ENCODE results near the gene MRPS11.

Gene MRPS11

GRCh38 chr15:88489321-88489720 is 21.8 kb downstream of the MRPS11 start:
- Histone ChIP-seq H3K9ac (ENCODE audit: low read length in 2 of 2) (no peak overlapping the region), H3K4me1 (ENCODE audit: control insufficient read depth, insufficient read depth, low read length) (no peaks in the 10 kb centered on the region), H3K27me3 (ENCODE audit: control insufficient read depth in 1 of 2, insufficient read depth in 2 of 2, low read length in 2 of 2) (no peaks in the 10 kb centered on the region), H3K9me3 (ENCODE audit: control insufficient read depth in 2 of 2, low read length in 2 of 2) (no peaks in the 10 kb centered on the region), H3K36me3 (ENCODE audit: control insufficient read depth in 2 of 2, insufficient read depth in 2 of 2, low read length in 2 of 2) (peaks cover 0 to 2% of the 10 kb centered on the region in 2 donors), H3K4me3 (ENCODE audit: low read length in 2 of 2) (no peak overlapping the region), H3K27ac (ENCODE audit: low read length) (no peak overlapping the region)

- H3K27me3 ChIP-seq (ENCODE audit: control insufficient read depth in 1 of 2, insufficient read depth in 2 of 2, low read length in 2 of 2), result no peaks in the 10 kb centered on the region
These were observed 22.5 kb downstream of the MRPS11 start for GRCh38 chr15:88490036-88490435.

DNA sequence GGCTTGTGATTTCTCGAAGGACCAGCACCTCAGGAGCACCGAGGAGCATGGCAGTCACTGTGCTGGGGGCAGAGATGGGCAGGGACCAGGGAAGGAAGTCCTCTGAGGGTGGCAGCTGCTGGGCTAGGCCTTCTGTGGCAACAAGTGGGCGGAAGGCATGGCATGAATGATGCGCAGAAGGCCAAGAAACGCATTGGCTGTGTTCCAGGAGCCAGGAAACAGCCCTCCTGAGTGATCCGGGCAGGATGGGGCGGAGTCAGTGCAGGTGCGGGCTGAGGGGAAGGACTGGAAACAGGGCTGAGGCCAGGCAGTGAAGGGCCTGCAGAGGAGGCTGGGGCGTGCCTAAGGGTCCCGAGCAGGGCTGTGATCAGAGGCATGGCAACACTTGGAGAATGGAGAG is 23.6 kb downstream of the MRPS11 start:
- Histone ChIP-seq H3K4me1 (ENCODE audit: control insufficient read depth, insufficient read depth, low read length) (no peaks in the 10 kb centered on the region), H3K27me3 (ENCODE audit: control insufficient read depth in 1 of 2, insufficient read depth in 2 of 2, low read length in 2 of 2) (no peaks in the 10 kb centered on the region), H3K4me3 (ENCODE audit: low read length in 2 of 2) (no peak overlapping the region), H3K36me3 (ENCODE audit: control insufficient read depth in 2 of 2, insufficient read depth in 2 of 2, low read length in 2 of 2) (peaks cover 0 to 13% of the 10 kb centered on the region in 2 donors), H3K27ac (ENCODE audit: low read length) (no peak overlapping the region), H3K9ac (ENCODE audit: low read length in 2 of 2) (no peak overlapping the region), H3K9me3 (ENCODE audit: control insufficient read depth in 2 of 2, low read length in 2 of 2) (no peaks in the 10 kb centered on the region)

More at GRCh38 chr15:88490036-88490435, 22.5 kb downstream of the MRPS11 start:
- Histone ChIP-seq H3K27ac (ENCODE audit: low read length) (no peak overlapping the region), H3K4me1 (ENCODE audit: control insufficient read depth, insufficient read depth, low read length) (no peaks in the 10 kb centered on the region), H3K4me3 (ENCODE audit: low read length in 2 of 2) (no peak overlapping the region), H3K36me3 (ENCODE audit: control insufficient read depth in 2 of 2, insufficient read depth in 2 of 2, low read length in 2 of 2) (peaks cover 0 to 5% of the 10 kb centered on the region in 2 donors), H3K9me3 (ENCODE audit: control insufficient read depth in 2 of 2, low read length in 2 of 2) (no peaks in the 10 kb centered on the region), H3K9ac (ENCODE audit: low read length in 2 of 2) (no peak overlapping the region)

GRCh38 chr15:88493844-88494243 is 26.3 kb downstream of the MRPS11 start:
- H3K36me3 ChIP-seq (ENCODE audit: control insufficient read depth in 2 of 2, insufficient read depth in 2 of 2, low read length in 2 of 2), result peaks cover 5 to 22% of the 10 kb centered on the region in 2 donors

DNA sequence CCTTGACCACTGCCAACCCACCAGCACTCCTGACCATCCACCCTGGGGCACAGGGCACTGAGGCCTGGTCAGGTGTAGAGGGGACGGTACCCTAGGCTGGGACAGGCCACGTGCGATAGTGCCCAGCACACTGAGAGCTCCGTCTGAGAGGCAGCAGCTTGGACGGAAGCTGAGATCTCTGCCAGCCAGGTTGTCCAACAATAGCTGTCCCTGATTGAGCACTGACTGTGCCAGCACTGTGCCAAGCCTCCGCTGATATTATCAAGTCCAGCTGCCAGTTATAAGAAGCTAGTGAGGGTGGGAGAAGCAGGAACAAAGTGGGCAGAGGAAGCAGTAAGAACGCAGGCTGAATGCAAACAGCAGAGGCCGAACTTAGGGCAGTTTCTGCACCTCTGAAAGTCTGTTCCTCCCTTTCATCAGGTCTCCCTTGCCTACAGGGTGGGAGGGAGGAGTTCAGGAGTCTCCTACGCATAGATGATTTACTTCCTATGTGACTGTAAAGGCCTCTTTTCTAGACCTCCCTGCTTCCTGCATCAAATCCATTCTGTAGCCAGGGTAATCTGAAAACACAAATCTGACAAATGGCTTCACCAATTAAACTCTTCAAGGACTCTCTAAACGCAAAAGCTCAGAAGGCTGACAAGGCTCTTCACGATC is 29.7 kb downstream of the MRPS11 start:
- Histone ChIP-seq H3K36me3 (ENCODE audit: control insufficient read depth in 2 of 2, insufficient read depth in 2 of 2, low read length in 2 of 2) (peaks cover 7 to 22% of the 10 kb centered on the region in 2 donors), H3K27me3 (ENCODE audit: control insufficient read depth in 1 of 2, insufficient read depth in 2 of 2, low read length in 2 of 2) (no peaks in the 10 kb centered on the region), H3K9me3 (ENCODE audit: control insufficient read depth in 2 of 2, low read length in 2 of 2) (no peaks in the 10 kb centered on the region), H3K9ac (ENCODE audit: low read length in 2 of 2) (no peak overlapping the region), H3K27ac (ENCODE audit: low read length) (no peak overlapping the region), H3K4me1 (ENCODE audit: control insufficient read depth, insufficient read depth, low read length) (no peaks in the 10 kb centered on the region), H3K4me3 (ENCODE audit: low read length in 2 of 2) (no peak overlapping the region)

More at GRCh38 chr15:88493844-88494243, 26.3 kb downstream of the MRPS11 start:
- H3K9me3 ChIP-seq (ENCODE audit: control insufficient read depth in 2 of 2, low read length in 2 of 2), result no peaks in the 10 kb centered on the region
- no peaks in the 10 kb centered on the region for H3K27me3 ChIP-seq (ENCODE audit: control insufficient read depth in 1 of 2, insufficient read depth in 2 of 2, low read length in 2 of 2)
- no peaks in the 10 kb centered on the region for H3K4me1 ChIP-seq (ENCODE audit: control insufficient read depth, insufficient read depth, low read length)
- no peak overlapping the region for H3K9ac ChIP-seq (ENCODE audit: low read length in 2 of 2)
- no peak overlapping the region for H3K4me3 ChIP-seq (ENCODE audit: low read length in 2 of 2)
- no peak overlapping the region for H3K27ac ChIP-seq (ENCODE audit: low read length)

GRCh38 chr15:88498996-88499395 is 31.5 kb downstream of the MRPS11 start:
- H3K36me3 ChIP-seq (ENCODE audit: control insufficient read depth in 2 of 2, insufficient read depth in 2 of 2, low read length in 2 of 2), result peaks cover 7 to 19% of the 10 kb centered on the region in 2 donors
- no peak overlapping the region for H3K9ac ChIP-seq (ENCODE audit: low read length in 2 of 2)
- H3K4me3 ChIP-seq (ENCODE audit: low read length in 2 of 2), result no peak overlapping the region
- H3K27ac ChIP-seq (ENCODE audit: low read length), result no peak overlapping the region
- no peaks in the 10 kb centered on the region for H3K9me3 ChIP-seq (ENCODE audit: control insufficient read depth in 2 of 2, low read length in 2 of 2)
- no peaks in the 10 kb centered on the region for H3K4me1 ChIP-seq (ENCODE audit: control insufficient read depth, insufficient read depth, low read length)
- H3K27me3 ChIP-seq (ENCODE audit: control insufficient read depth in 1 of 2, insufficient read depth in 2 of 2, low read length in 2 of 2), result no peaks in the 10 kb centered on the region

- Histone ChIP-seq H3K9me3 (ENCODE audit: control insufficient read depth in 2 of 2, low read length in 2 of 2) (no peaks in the 10 kb centered on the region), H3K4me1 (ENCODE audit: control insufficient read depth, insufficient read depth, low read length) (no peaks in the 10 kb centered on the region), H3K36me3 (ENCODE audit: control insufficient read depth in 2 of 2, insufficient read depth in 2 of 2, low read length in 2 of 2) (peaks cover 6 to 8% of the 10 kb centered on the region in 2 donors), H3K27me3 (ENCODE audit: control insufficient read depth in 1 of 2, insufficient read depth in 2 of 2, low read length in 2 of 2) (no peaks in the 10 kb centered on the region), H3K27ac (ENCODE audit: low read length) (no peak overlapping the region), H3K9ac (ENCODE audit: low read length in 2 of 2) (no peak overlapping the region), H3K4me3 (ENCODE audit: low read length in 2 of 2) (no peak overlapping the region)
These were observed 36.9 kb downstream of the MRPS11 start for GRCh38 chr15:88504445-88504844.

DNA sequence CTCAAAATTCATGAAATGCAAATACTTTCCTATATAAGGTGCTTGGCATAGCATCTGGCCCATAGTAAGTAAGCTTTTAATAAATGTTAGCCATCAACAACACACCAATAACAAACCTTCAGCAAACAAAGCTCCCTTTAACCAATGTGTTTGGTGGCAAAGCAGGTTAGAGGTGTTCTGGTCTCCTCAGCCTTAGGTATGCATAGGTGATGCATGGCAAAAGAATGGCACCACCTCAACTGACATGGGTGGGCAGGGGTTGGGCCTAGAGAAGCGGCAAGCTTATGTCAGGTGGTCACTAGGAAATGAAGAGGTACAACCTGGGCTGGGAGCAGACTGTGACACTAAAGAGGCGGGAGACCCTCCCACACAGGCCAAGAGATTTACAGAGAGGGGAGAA is 38.2 kb downstream of the MRPS11 start:
- Histone ChIP-seq H3K9ac (ENCODE audit: low read length in 2 of 2) (no peak overlapping the region), H3K9me3 (ENCODE audit: control insufficient read depth in 2 of 2, low read length in 2 of 2) (no peaks in the 10 kb centered on the region), H3K4me3 (ENCODE audit: low read length in 2 of 2) (no peak overlapping the region), H3K36me3 (ENCODE audit: control insufficient read depth in 2 of 2, insufficient read depth in 2 of 2, low read length in 2 of 2) (peaks cover 15 to 16% of the 10 kb centered on the region in 2 donors), H3K27ac (ENCODE audit: low read length) (no peak overlapping the region), H3K4me1 (ENCODE audit: control insufficient read depth, insufficient read depth, low read length) (no peaks in the 10 kb centered on the region), H3K27me3 (ENCODE audit: control insufficient read depth in 1 of 2, insufficient read depth in 2 of 2, low read length in 2 of 2) (no peaks in the 10 kb centered on the region)

DNA sequence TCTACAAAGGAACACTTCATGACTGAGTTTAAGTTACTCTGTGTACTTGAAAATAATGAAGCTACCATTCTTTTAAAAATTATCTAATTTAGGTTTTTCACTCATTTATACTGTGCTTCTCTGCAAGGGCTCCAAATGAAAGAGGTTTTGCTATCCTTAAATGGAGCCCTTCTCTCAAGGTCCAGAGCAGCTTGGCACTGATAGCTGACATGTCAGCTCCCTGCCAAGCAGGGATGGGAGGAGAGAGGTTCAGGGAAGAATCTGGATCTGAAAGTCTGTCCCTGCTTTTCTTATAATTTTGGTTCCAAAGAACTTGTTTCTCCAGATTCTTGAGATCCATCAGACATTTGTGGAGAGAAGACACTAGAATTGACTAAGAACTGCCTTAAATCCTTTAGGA is 39.1 kb downstream of the MRPS11 start:
- peaks cover 19 to 22% of the 10 kb centered on the region in 2 donors for H3K36me3 ChIP-seq (ENCODE audit: control insufficient read depth in 2 of 2, insufficient read depth in 2 of 2, low read length in 2 of 2)
- no peaks in the 10 kb centered on the region for H3K4me1 ChIP-seq (ENCODE audit: control insufficient read depth, insufficient read depth, low read length)

GRCh38 chr15:88509321-88509720 is 41.8 kb downstream of the MRPS11 start:
- Histone ChIP-seq H3K9me3 (ENCODE audit: control insufficient read depth in 2 of 2, low read length in 2 of 2) (no peaks in the 10 kb centered on the region), H3K27ac (ENCODE audit: low read length) (no peak overlapping the region), H3K9ac (ENCODE audit: low read length in 2 of 2) (no peak overlapping the region), H3K36me3 (ENCODE audit: control insufficient read depth in 2 of 2, insufficient read depth in 2 of 2, low read length in 2 of 2) (peaks cover 22 to 32% of the 10 kb centered on the region in 2 donors), H3K4me3 (ENCODE audit: low read length in 2 of 2) (no peak overlapping the region), H3K27me3 (ENCODE audit: control insufficient read depth in 1 of 2, insufficient read depth in 2 of 2, low read length in 2 of 2) (no peaks in the 10 kb centered on the region), H3K4me1 (ENCODE audit: control insufficient read depth, insufficient read depth, low read length) (no peaks in the 10 kb centered on the region)

More for the DNA sequence above, 39.1 kb downstream of the MRPS11 start:
- Histone ChIP-seq H3K9ac (ENCODE audit: low read length in 2 of 2) (no peak overlapping the region), H3K27ac (ENCODE audit: low read length) (no peak overlapping the region), H3K27me3 (ENCODE audit: control insufficient read depth in 1 of 2, insufficient read depth in 2 of 2, low read length in 2 of 2) (no peaks in the 10 kb centered on the region), H3K4me3 (ENCODE audit: low read length in 2 of 2) (no peak overlapping the region), H3K9me3 (ENCODE audit: control insufficient read depth in 2 of 2, low read length in 2 of 2) (no peaks in the 10 kb centered on the region)

- Histone ChIP-seq H3K36me3 (ENCODE audit: control insufficient read depth in 2 of 2, insufficient read depth in 2 of 2, low read length in 2 of 2) (peaks cover 22 to 32% of the 10 kb centered on the region in 2 donors), H3K27me3 (ENCODE audit: control insufficient read depth in 1 of 2, insufficient read depth in 2 of 2, low read length in 2 of 2) (no peaks in the 10 kb centered on the region), H3K9ac (ENCODE audit: low read length in 2 of 2) (no peak overlapping the region), H3K4me3 (ENCODE audit: low read length in 2 of 2) (no peak overlapping the region), H3K27ac (ENCODE audit: low read length) (no peak overlapping the region), H3K4me1 (ENCODE audit: control insufficient read depth, insufficient read depth, low read length) (no peaks in the 10 kb centered on the region), H3K9me3 (ENCODE audit: control insufficient read depth in 2 of 2, low read length in 2 of 2) (no peaks in the 10 kb centered on the region)
These were observed 42.5 kb downstream of the MRPS11 start for GRCh38 chr15:88509964-88510363.
